Measurements from ENCODE around the gene DIO1. TPM values are rescaled to one million over a fixed set of nuclear protein-coding genes. Genes with fewer than 3 reads are reported as not detected.

Gene DIO1
- total and polyA plus RNA-seq, 2 of the 8 experiments (the other 6 are each of a cell fraction or from before 2014, with no cell fraction given): 0.14 TPM; not detected in 1

DNA sequence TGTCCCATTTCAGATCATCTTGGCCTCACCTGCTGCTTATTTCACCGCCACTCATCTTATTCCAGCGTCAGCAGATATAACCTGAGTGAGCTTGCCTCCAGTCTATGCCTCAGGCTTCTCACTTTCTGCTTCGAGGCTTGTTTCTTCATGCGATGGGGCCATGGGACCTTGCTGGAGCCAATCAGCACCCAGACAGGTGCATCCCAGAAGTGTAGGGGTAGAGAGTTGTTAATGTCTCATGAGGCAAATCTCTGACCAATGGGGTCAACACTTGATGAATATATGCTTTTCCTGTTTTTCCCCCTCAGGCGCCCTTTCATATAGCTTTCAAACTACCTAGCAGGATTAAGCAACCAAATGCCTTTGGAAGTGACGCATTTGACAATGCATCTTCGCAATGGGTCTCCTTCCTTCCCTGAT lies 3.5 kb upstream of the DIO1 start:
- peaks cover 0 to 4% (median 1%) of the 10 kb centered on the region in 4 experiments; a peak in 3 of 8 replicates for H3K36me3 ChIP-seq (ENCODE audit: control insufficient read depth in 2 of 4, insufficient read depth in 4 of 4, low read length in 3 of 4)
- H3K23me2 ChIP-seq (ENCODE audit: low read depth, low read length): peaks cover 1% of the 10 kb centered on the region; the same call in 1 of the 2 replicates
- TF ChIP-seq SP4 (IDR thresholded peaks at IDR 0.05; ENCODE audit: low read length): no peak
- TF ChIP-seq MAFK (IDR thresholded peaks at IDR 0.05; ENCODE audit: low read depth, low read length): no peak
- TF ChIP-seq, protein P1, sequence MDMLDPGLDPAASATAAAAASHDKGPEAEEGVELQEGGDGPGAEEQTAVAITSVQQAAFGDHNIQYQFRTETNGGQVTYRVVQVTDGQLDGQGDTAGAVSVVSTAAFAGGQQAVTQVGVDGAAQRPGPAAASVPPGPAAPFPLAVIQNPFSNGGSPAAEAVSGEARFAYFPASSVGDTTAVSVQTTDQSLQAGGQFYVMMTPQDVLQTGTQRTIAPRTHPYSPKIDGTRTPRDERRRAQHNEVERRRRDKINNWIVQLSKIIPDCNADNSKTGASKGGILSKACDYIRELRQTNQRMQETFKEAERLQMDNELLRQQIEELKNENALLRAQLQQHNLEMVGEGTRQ (IDR thresholded peaks at IDR 0.05; ENCODE audit: low read length): no peak
- no peak overlapping the region for H2BK12ac ChIP-seq (ENCODE audit: low read depth, low read length)
- H3K9me3 ChIP-seq (ENCODE audit: insufficient read depth in 2 of 2, low read depth in 1 of 2, low read length in 1 of 2): no peaks in the 10 kb centered on the region
- no peak overlapping the region for H3K4ac ChIP-seq (replicated peaks; ENCODE audit: insufficient read length, low read depth, low read length)
- H2AK5ac ChIP-seq (ENCODE audit: low read depth, low read length): no peak overlapping the region
- 0 out of 2 replicates have a peak overlapping the region, but pooled peaks have one; percentile 68 for H4K8ac ChIP-seq (ENCODE audit: extremely low read depth, insufficient read depth, low read length)
- peak overlapping the region in 1 of 4 experiments; percentile 90; a peak in 1 of 8 replicates for H3K4me3 ChIP-seq (ENCODE audit: extremely low read depth in 1 of 4, insufficient read depth in 2 of 4, low read depth in 3 of 4, low read length in 4 of 4)
- H4K5ac ChIP-seq (ENCODE audit: insufficient read length, low read depth, low read length): no peak overlapping the region
- H3K18ac ChIP-seq (ENCODE audit: extremely low read depth, low read length): no peak overlapping the region
- no peak overlapping the region for H3K9ac ChIP-seq (replicated peaks in 1 of 4; ENCODE audit: extremely low read depth in 1 of 4, low read depth in 3 of 4, low read length in 3 of 4)
- H2AFZ ChIP-seq (ENCODE audit: low read length): peak overlapping the region; percentile 54
- ChIA-PET CTCF (ENCODE audit: partially characterized antibody) (interaction anchor here (1.1 to 2.6 kb wide), 8 partner anchors 12 to 69 kb away, joined by 3 to 9 read pairs (median 4); no protein-coding TSS in a partner anchor), POLR2A (ENCODE audit: partially characterized antibody) (interaction anchor here (0.7 to 1.7 kb wide), 2 partner anchors 23 to 59 kb away, joined by 3 to 4 read pairs; no protein-coding TSS in a partner anchor)
- no peak for FAIRE-seq
- H3K27ac ChIP-seq (ENCODE audit: low read depth, low read length): no peak overlapping the region
- H3K4me2 ChIP-seq (ENCODE audit: insufficient read depth in 1 of 2, low read depth in 2 of 2, low read length in 2 of 2): peak overlapping the region; percentile 53 to 66; a peak in 2 of 4 replicates
- no peak overlapping the region for H3K23ac ChIP-seq (ENCODE audit: insufficient read length)
- H2BK20ac ChIP-seq (ENCODE audit: low read length): no peak overlapping the region
- no peaks in the 10 kb centered on the region for H4K20me1 ChIP-seq (replicated peaks in 1 of 2; ENCODE audit: control insufficient read depth in 1 of 2, insufficient read depth in 2 of 2, low read length in 2 of 2)
- 87% methylated on average over 7 of the region's 7 CpGs; no CpG with 5 or more reads in 1 of the 2 experiments for WGBS, 2 experiments (ENCODE audit: extremely low coverage in 1 of 2, insufficient coverage in 1 of 2, insufficient read length in 1 of 2, insufficient replicate concordance in 2 of 2, low coverage in 1 of 2, low lambda C conversion rate in 2 of 2, missing lambda C conversion rate in 1 of 2)
- no peak overlapping the region for H4K91ac ChIP-seq (replicated peaks; ENCODE audit: insufficient read length, low read length)
- peaks cover 0 to 7% (median 2%) of the 10 kb centered on the region in 4 experiments; a peak in 3 of 7 replicates for H3K4me1 ChIP-seq (replicated peaks in 1 of 4; ENCODE audit: control insufficient read depth in 3 of 4, insufficient read depth in 4 of 4, low read length in 3 of 4)
- no peak for DNase-seq (ENCODE audit: low read depth in 1 of 2, low spot score in 2 of 2)
- H2BK120ac ChIP-seq (replicated peaks; ENCODE audit: low read depth, low read length): no peak overlapping the region
- H2BK15ac ChIP-seq (ENCODE audit: low read length): no peak overlapping the region
- no peak overlapping the region for H3K14ac ChIP-seq (ENCODE audit: insufficient read length)
- no peaks in the 10 kb centered on the region; a peak in 1 of 7 replicates for H3K27me3 ChIP-seq (replicated peaks in 1 of 4; ENCODE audit: control insufficient read depth in 3 of 4, extremely low read depth in 1 of 4, insufficient read depth in 3 of 4, low read length in 3 of 4)
- H3K56ac ChIP-seq (replicated peaks; ENCODE audit: insufficient read length, low read depth, low read length): no peak overlapping the region
- H3K79me2 ChIP-seq (ENCODE audit: control insufficient read depth in 1 of 2, insufficient read depth in 2 of 2, low read length in 2 of 2): no peaks in the 10 kb centered on the region
- H2BK5ac ChIP-seq (ENCODE audit: low read depth, low read length): no peak overlapping the region
- H3K79me1 ChIP-seq (ENCODE audit: low read depth, low read length): no peaks in the 10 kb centered on the region

Data from H1 (cell line).